Ureter (tissue), 1 donor: ENCODE measurements around the gene LRRC8C. TPM values are rescaled to one million over a fixed set of nuclear protein-coding genes. Genes with fewer than 3 reads are reported as not detected.

ENCODE experiments used
- DNase-seq: peaks from one replicate; pipeline ENCODE4 v3.0.0-alpha.2; 2020; ENCODE audit warnings: low spot score
- total RNA-seq: library from RNA; stranded (reverse); gene quantifications from one replicate; pipeline ENCODE4 v1.2.4, GENCODE V29; 2023
- donor health status: DM: yes; HTN: yes; CAD: no.

The LRRC8C gene
- total RNA-seq, 1 donor from 2014 or later = 10.1 TPM

DNA sequence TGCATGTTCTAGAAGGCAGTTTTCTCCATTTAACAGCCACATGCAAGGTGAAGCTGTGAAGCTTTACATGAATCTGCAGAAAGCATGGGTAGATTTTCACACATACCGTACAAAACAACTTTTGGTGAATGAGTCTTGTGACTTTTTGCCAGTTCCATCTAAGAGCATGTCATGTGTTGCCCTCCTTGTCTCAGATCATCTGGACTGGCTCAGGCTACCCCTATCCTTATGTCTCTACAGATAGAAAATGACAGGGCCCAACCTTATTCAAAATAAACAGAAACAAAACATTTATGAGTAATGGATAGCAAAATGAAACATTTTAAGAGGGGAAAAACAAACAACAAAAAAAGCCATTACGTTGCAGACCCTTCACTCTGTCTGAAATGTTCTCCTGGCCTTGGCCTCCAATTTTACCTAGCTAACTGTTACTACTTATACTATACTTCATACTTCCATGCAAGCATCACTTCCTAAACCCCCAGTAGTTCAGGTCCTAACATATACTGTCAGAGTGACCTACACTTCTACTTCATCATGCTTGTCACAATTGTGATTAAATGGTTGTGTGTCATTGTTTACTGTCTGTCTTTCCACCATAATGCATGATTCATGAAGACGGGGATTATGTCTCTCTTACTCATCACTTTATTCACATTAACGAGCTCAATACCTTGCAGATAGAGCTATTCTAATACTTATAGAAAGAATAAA, 39.0 kb downstream of the LRRC8C start:
- DNase-seq = no peak

- DNase-seq = no peak
These were observed 39.7 kb downstream of the LRRC8C start for GRCh38 chr1:89672489-89673183.

DNA sequence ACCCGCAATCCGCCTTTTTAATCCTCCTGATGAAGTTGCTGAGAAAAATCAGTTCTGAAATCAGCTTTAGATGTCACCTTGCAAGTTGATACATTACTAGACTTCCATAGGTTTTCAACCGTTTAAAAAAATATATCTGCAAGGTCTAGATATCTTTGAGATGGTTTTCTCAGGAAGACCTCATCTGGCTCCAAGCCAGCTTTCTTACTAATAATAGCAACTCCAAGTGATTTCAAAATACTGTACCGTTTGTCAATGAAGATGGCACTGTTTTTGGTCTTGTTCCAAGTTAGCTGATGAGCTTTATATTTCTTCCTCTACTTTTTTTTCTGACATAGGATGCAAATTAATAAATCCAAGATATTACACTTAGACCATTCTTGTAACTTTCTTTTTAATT, 40.3 kb downstream of the LRRC8C start:
- DNase-seq = no peak

DNA sequence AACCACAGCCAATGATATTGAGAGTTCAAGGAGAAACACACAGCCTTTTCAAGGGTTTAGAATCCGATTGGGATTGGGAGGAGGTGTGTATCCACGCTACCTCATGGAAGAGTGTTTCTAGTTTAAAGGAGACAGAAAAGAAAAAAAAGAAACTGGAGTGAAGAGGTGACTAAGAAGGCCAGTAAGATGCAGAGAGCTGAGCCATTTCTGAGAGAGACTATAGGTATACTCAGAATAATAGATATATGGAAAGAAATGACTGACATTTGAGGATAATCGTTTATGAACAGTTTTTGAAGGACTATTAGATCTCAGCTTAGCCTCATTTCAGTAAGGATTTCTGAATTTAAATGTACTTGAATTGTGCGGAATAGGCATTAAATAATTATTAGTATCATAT, 42.8 kb downstream of the LRRC8C start:
- no peak for DNase-seq

- DNase-seq = no peak
These were observed 48.3 kb downstream of the LRRC8C start for GRCh38 chr1:89681045-89681729.

DNA sequence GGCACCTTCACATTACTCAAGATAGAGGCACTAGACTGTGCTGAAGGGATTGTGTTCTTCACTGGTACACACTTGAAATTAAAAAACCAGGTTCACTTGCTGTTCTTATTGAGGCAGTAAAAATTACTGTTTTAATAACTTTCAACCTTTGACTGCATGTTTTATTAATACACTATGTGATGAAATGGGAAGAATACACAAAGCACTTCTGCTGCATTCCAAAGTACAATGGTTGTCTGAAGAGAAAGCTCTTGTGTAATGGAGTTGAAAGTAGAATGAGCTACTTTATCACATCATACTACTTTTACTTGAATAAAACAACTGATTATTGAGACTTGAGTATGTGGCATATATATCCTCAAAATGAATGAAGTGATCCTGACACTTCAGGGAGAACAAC, 49.7 kb downstream of the LRRC8C start:
- no peak for DNase-seq

DNA sequence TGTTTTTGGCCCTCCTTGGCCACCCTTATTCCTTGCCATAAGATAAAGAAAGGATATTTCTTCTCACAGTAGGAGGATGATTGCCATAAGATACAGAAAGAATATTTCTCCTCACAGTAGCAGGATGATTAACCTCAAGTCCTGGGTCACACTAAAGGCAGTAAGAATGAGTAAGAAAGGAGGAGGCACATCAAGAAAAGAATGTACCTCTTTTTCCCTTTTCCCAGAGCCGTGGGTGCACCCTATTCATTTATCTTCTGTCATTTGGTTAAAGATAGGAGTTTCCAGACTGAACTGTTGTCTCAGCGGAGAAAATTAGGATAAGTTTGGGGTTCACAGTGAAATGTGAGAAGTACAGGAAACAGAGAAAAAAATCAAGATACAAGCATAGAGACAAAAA, 52.5 kb downstream of the LRRC8C start:
- DNase-seq = no peak

- DNase-seq = no peak
These were observed 53.6 kb downstream of the LRRC8C start for GRCh38 chr1:89686520-89686919.

DNA sequence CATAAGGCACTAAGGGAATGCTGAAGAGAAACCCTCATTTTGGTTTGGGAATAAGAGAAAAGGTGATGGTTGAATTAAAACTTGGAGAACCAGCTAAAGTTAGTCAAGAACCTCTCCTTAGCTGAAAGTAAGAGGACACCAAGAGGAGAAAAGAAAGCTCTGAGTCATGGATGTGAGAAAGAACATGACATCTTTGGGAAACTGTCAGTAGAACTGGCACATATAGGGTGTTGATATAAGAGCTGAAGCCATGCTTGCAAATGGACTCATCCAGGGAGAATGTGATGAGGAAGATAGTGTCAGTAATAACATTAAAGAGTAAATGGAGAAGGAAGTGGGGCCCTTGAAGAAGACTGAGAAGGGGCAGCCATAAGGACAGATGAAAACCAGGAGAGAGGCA, 54.3 kb downstream of the LRRC8C start:
- DNase-seq = no peak

- no peak for DNase-seq
These were observed 55.7 kb downstream of the LRRC8C start for GRCh38 chr1:89688607-89689006.

- no peak for DNase-seq
These were observed 56.3 kb downstream of the LRRC8C start for GRCh38 chr1:89689234-89689633.

DNA sequence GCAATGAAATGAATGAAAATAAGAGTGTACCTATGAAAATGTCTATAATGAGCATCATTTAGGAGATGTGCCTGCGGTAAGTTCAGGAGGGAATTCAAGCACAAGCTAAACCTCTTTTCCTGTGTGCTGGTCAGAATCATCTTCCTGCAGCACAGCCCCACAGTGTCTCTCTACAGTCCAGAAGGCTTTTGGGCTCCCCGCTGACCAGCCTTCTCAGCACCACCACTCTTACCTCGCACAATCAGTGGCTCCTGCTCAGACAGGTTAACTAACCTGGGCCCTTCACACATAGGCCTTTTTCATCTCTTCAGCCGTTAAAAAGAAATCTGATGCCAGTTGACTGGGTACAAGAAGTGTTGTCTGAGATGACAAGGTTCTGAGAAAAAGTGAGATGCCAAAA, 57.7 kb downstream of the LRRC8C start:
- DNase-seq = no peak

- no peak for DNase-seq
These were observed 59.9 kb downstream of the LRRC8C start for GRCh38 chr1:89692601-89693521.

DNA sequence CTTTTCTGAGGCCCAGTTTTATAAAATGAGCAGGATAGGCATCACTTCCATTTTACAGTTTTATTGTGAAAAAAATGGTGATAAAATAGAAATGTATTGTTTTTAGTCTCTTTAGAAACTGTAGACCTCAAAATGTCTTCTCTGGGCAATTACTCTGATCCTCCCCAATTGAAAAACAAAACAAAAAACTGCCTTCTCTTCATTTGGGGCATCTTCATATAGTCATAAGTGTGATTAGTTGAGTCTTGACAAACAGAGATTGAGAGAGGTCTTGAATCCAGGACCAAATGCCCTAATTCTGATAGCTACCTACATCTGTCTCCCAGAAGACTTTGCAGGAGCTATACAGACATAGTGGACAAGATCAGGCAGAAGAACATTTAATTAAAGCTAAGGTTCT, 62.9 kb downstream of the LRRC8C start:
- no peak for DNase-seq

DNA sequence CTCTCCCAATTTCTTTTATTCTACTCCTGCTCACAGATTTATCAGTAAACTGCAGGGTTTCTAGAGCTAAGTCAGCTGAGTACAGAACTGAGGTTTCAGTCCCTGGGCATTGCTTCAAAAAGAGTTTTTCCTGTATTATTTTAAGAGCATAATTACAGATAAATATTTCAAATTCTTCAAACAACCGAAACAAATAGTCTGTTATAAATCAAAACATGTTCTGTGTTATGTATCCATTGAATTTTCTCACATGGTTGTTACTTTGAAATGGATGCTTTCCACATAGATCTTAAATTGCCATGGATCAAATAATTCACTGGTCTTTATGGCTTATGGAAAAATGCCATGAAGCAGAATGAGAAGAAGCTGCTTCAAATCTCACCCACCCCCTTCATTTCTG, 64.5 kb downstream of the LRRC8C start:
- DNase-seq = no peak

- no peak for DNase-seq
These were observed 65.2 kb downstream of the LRRC8C start for GRCh38 chr1:89698020-89698560.

GRCh38 chr1:89698624-89699023, 65.7 kb downstream of the LRRC8C start:
- no peak for DNase-seq

GRCh38 chr1:89699451-89699986, 66.6 kb downstream of the LRRC8C start:
- DNase-seq = no peak

GRCh38 chr1:89701746-89702241, 68.9 kb downstream of the LRRC8C start:
- DNase-seq = no peak

GRCh38 chr1:89702520-89703045, 69.7 kb downstream of the LRRC8C start:
- no peak for DNase-seq

GRCh38 chr1:89703469-89703868, 70.5 kb downstream of the LRRC8C start:
- DNase-seq = no peak
